GM13976 (cell line): ENCODE data around the gene COLEC12.

ENCODE experiments used
- DNase-seq: peaks from one replicate; pipeline ENCODE4 v3.0.0; 2012; ENCODE audit warnings: low spot score
- CTCF ChIP-seq: IDR thresholded peaks from 2 replicates; pipeline ENCODE4 v1.5.1; 2012; ENCODE audit warnings: borderline replicate concordance, mild to moderate bottlenecking; ENCODE audit not compliant: insufficient read depth; ENCODE audit errors: extremely low read depth, missing control alignments, control extremely low read depth
- in situ Hi-C: fragments of 300-500 bp; cut with MboI; formaldehyde crosslinking; loops from one replicate; pipeline ENCODE4 v1.12.0; 2022; ENCODE audit warnings: low sequenced_read_pairs, mixed read lengths, inconsistent platforms; ENCODE audit not compliant: unreplicated experiment

The COLEC12 gene

GRCh38 chr18:498931-499775 is 1.3 kb downstream of the COLEC12 start:
- in situ Hi-C loops: no loop called here
- no peak for TF ChIP-seq CTCF
- no peak for DNase-seq

GRCh38 chr18:497688-498087 is 2.8 kb downstream of the COLEC12 start:
- no peak for TF ChIP-seq CTCF
- in situ Hi-C loops: no loop called here
- DNase-seq: no peak

- no peak for TF ChIP-seq CTCF
- in situ Hi-C loops: no loop called here
- DNase-seq: no peak
Observed at GRCh38 chr18:495452-495851, 5.0 kb downstream of the COLEC12 start.

GRCh38 chr18:495017-495416 is 5.5 kb downstream of the COLEC12 start:
- DNase-seq: no peak
- in situ Hi-C loops: no loop called here
- no peak for TF ChIP-seq CTCF

- DNase-seq: no peak
- no peak for TF ChIP-seq CTCF
- in situ Hi-C loops: no loop called here
Observed at GRCh38 chr18:493986-494983, 6.2 kb downstream of the COLEC12 start.

GRCh38 chr18:492451-492850 is 8.1 kb downstream of the COLEC12 start:
- in situ Hi-C loops: no loop called here
- DNase-seq: no peak
- no peak for TF ChIP-seq CTCF
